HG03521 (cell line): ENCODE data around the gene CNTNAP2.
"Not testable (repeated sequence)": the region's sequence is repeated elsewhere in the genome, so short reads cannot be mapped to it uniquely, and the experiment has no call there.

ENCODE experiments used
- ATAC-seq: cut with Tn5 transposase; IDR thresholded peaks from one replicate; pipeline ENCODE4 v1.9.1; 2021; ENCODE audit warnings: mild to moderate bottlenecking, moderate library complexity; ENCODE audit not compliant: unreplicated experiment

The CNTNAP2 gene

DNA sequence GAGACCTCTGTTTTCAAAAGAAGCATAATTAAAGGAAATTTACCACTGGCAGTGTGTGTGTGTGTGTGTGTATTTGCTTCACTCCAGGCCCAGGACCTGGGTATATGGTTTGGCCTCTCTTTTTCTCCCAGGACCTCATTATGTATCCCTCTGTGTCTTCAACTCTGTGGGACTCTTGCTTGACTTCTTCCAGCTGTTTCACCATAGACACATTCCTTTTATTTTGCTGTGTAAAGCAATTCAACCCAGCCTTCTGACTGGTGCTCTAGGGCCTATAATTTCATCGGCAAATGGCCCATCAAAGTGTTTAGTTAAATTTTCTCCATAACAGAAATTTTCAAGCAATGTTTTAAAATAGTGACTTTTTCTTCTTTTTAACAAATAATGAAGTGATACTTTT is 954.3 kb downstream of the CNTNAP2 start:
- ATAC-seq: no peak

DNA sequence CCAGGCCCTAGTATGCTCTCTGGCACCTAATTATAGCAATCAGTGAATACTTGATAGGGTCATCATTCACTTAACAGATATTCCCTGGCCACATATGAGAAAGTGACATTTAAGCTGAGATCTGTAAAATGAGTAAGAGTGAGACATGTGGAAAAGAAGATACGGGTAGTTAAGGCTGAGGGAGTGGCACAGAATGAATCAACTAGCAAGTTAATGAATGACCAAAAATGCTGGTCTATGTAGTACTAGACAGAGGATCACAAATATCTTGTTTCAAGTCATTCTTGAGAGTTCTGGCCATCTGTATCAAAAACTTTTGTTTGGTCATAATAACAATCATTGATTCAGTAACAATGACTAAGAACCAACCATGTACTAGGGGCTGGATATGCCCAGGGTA is 954.9 kb downstream of the CNTNAP2 start:
- no peak for ATAC-seq

DNA sequence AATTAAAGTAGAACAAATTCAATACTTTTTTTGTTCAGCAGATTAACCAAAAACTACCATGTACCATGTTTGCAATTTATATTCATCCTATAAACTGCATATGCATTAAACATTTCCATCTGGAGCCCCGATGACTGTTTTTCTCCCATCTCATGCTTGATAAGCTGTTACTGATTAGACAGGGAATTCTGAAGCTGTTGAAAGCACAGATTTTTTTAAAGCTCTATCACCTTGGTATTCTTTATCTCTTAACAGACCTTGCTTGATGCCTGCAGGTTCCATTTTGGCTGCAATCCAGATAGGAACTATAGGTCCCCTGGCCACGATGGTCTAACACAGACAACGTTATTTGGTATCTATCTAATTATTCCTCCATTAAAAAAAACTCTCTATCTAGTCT is 961.7 kb downstream of the CNTNAP2 start:
- ATAC-seq: no peak

DNA sequence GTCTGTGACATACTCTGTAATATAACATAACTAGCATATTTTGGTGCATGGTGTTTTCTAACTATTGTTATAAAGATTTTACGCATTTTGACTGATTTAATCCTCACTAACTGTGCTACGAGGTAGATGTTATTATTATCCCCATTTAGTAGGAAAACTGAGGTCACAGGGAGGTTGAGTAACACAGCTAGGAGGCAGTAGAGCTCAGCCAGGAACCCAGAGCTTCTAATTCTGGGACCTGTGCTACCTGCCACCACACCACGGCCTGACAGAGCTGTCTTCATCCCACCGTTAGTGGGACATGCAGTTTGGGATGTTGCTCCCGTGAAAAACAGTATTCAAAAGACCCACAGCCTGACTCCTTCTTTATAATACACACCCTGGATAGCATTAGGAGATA is 962.5 kb downstream of the CNTNAP2 start:
- no peak for ATAC-seq

DNA sequence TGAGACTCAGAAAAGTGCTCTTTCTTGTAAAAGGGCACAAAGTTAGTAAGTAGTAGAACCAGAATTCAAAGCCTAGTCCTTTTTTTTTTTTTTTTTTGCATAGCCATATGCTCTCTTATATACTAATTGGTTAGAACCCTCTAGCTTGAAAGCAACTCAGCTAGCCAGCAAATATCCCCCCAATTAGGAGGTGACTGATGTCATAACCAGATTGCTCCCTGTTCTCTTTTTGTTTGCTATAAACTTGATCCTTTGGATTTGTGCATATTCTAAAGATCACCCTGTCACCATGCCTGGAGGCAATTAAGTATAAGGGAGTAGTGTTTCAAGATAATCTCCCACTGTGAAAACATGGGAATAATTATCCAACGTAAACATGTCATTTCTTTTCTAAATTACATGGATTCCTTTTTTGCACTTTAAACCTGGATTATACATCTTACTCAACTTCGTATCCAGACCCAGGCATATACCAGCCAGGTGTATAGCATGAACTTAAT is 963.4 kb downstream of the CNTNAP2 start:
- no peak for ATAC-seq

DNA sequence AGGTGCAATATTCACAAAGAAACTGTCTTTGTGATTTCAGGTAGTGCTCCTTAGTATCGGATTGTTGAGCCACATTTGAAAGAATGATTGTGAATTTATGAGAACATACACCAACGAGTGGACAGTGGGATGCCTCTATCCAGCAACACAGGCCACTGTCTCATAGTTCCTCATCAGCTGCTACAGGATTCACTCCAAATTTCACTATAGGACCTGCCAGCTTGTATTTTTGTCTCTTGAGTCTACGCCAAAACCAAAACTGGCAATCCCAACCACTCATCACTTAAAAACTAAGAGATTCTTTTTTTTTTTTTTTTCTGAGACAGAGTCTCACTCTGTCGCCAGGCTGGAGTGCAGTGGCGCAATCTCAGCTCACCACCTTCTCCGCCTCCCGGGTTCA is 964.5 kb downstream of the CNTNAP2 start:
- ATAC-seq: no peak

DNA sequence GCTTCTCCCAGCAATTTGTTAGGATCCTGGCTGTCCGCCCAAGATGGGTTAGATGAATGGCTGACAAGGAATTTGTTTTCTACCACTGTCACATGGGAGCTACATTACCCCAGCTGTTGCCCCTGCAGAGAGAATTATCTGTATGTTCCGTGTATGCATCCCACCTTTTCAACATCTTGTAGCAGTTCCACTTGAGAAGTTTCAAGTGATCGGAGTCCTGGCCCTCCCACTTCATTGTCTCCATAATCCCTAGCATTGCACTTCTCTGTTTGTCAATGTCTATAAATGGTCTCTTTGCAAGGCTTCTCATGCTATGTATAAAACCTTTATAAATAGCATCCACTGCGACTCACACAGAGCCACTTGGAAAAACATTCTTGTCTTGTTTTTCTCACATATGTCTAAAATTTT is 972.5 kb downstream of the CNTNAP2 start:
- ATAC-seq: no peak

DNA sequence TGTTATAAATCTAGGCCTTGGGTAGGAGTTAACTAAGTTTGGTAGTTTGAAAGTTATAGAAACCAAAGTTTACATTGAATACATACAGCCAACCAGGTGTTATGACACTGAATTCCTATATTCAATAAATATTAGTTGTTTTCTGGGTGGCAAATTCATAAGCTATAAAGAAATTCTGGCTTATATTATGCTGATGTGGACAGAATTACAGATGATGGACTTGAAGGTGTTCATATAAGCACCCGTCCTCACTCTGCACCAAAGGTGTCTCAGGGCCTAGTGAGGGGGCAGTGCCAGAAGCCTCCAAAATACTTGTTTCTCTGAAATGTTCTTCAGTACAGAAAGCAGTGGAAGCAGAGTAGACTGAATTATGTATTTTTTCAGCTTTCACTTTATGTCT is 973.0 kb downstream of the CNTNAP2 start:
- no peak for ATAC-seq

DNA sequence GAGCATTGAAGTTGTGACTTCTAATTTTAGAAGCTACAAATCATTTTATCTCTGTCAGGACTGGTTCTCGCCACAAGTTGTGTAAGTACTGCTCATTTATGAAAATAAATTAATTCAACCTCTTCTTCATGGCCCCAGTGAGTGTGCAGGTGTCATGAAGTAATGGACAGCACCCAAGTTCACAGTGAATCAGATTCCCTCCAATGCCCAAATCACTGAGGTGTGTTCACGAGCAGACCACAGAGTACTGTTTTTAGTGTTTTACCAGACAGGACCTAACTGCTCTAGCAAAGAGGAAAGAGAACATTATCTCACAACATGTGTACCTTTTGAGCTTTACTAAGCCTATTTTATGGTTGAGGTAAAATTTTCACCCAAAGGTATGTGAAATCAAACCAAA is 980.0 kb downstream of the CNTNAP2 start:
- ATAC-seq: no peak

DNA sequence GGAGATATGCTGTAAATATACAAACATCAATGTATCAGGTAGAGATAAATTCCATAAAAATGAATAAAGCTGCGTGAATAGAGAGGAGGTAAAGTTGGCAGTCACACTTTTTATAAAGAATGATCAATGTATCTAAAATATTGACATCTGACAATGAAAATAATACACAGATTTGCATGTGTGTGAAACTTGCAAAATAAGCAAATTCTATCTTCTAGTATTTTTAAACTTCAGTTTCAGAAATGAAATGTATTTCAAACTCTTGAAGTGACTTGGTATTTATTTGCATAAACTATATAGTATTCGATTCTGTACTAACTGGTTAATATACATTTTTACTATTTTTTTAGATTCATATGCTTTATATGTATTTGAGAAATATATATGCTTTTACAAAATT is 986.6 kb downstream of the CNTNAP2 start:
- ATAC-seq: no peak

DNA sequence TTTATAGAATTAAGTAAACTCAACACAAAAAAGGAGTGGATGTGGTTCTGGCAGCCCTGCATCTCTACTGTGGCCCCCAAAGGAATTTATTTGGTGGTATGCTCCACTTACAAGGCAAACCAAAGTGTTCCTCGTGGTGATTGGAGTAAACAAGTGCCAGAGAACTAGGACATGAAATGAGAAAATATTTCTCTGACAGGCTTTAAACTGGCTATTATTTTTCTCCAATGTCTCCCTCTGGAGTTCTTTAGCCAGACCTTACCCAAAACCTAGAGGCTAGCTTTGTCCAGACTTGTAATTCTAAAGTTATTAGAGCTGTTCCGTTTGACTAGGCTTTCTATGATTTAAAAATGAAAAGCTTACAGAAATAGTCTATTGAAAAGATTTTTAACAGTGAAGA is 990.1 kb downstream of the CNTNAP2 start:
- ATAC-seq: no peak

DNA sequence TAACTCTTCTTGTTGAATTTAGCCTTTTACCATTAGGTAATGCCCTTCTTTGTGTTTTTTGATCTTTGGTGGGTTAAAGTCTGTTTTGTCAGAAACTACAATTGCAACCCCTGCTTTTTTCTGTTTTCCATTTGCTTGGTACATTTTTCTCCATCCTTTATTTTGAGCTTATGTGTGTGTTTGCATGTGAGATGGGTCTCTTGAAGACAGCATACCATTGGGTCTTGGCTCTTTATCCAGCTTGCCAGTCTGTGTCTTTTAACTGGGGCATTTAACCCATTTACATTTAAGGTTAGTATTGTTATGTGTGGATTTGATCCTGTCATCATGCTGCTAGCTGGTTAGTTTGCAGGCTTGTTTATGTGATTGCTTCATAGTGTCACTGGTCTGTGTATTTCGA is 997.9 kb downstream of the CNTNAP2 start:
- not testable (repeated sequence) for ATAC-seq

DNA sequence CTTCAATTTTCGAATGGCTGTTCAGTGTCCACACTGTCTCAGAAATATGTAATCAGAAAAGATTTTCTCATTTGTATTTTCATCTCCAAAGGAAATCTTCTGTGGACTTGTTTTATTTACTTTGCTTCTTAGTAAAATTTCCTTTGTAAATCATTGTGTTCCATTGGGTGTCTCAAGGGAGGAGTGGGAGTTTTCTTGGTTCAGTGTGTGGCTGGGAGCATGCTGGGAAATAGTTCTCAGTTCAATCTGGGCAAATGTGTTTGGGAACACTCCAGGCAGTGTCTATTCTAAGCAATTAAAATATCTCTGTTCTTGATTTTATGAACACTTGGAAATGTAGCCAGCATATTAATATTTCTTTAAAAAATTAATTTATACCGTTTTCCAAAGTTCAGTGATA is 1019.8 kb downstream of the CNTNAP2 start:
- ATAC-seq: no peak

DNA sequence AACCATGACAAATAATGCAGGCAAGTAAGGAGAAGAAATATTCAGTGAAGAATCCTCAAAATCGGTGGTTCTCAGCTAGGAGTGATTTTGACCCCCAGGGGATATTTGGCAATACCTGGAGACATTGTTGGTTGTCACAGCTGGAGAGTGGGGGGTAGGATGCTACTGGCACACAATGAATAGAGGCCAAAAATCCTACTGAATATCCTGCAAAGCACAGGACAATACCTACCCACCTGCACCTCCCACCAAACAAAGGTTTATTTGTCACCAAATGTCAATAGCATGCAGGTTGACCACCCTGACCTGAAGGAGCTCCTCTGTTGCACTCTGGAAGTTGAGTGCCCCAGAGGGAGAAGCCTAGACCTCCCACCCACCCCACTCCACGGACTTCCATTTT is 1028.6 kb downstream of the CNTNAP2 start:
- ATAC-seq: no peak

DNA sequence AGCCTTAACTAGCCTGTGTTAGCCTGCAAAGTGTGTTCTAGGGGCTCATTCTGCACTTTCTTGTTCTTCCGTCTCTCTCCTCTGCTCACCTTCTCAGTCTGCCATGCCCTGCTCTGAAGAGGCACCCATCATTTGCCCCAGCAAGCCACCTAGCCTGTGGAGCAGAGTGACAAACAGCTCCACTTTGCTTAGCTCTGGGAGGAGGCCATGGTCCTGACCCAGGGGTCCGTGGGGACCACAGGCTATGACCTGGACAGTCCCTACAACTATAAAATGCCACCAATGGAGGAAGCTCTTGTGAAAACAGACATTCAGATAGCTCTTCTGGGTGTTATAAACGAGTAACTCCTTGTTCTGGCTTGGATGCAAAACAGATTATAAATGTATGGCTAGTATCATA is 1029.6 kb downstream of the CNTNAP2 start:
- ATAC-seq: no peak

DNA sequence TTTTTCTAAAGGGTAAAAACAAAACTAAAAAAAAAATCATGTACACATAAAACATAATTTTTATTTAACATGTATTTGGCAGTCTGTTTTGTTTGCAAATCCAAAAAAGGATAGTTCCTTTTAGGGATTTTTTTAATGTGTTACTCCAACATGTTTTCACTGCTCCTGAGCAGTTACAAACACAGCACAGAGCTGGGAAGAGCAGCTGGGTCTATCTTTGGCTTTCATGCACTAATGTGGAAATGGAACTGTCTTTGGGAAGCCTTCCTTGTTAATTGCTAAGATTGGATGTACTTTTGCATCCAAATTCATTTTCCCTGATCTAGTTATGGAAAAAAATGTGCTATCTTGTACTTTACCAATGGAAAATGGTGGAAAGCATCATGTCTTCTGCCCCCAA is 1035.1 kb downstream of the CNTNAP2 start:
- no peak for ATAC-seq

DNA sequence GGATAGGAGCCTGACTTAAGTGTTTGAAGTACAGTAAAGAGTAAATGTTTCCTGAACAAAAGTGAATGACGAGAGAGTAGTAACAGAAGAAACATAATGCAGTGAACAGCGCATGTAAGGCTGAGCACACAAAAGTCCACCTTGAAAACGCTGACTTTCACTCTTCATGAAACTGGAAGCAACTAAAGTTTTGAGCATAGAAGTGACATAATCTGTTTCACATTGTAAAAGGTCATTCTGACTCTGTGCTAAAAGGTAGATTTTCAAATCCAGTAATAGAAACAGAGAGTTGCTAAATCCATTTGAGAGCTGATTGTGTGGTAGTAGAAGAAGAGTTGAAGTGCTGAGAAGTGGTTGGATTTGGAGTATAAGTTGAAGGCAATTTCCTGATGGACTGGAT is 1037.0 kb downstream of the CNTNAP2 start:
- ATAC-seq: no peak

DNA sequence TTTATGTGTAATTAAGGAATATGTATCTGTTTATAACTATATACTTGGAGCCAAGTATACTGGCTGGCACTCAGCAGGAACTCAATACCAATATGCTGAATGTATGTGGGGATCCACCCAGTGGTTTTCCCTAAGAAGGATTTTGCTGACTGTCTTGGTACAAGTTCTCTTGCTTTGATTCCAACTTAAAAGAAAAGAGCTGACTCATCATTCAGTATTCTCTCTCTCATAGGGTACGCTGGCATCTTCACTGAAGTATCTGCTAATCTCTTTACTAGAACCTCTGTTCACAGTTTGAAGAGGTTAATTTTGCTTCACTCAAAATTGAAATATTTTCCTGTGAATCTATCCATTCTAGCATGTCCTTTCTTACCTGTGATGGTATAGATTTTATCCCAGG is 1044.8 kb downstream of the CNTNAP2 start:
- no peak for ATAC-seq

DNA sequence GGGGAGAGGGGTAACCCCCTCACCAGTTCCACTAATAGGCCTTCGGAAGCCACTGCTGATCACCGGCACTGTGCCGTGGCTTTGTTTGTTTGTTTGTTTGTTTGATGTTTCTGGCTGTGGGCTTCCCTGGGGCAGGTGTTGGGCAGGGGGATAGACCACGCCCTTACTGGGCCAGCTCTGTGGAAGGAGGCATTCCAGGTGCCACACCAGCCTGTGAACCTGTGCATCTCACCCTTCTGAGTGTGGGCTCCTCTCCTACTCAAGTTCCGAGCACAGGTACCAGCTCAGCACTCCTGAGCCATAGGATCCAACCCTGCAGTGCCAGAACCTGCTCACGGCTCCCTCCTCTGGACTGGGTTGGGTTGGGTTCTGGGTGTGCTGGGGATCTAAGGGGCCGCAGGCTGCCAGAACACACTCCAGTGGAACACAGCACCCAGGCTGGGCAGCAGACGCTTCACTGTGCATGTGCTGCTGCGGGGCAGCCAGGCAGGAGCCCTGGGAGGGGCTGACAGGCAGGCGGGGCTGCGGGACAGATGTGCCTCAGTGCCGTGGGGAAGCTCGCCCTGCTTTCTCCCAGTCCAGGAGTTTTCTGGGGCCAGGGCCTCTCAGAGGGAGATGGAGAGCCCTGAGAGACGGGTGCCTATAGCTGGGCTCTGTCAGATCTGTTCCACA is 1053.9 kb downstream of the CNTNAP2 start:
- no peak for ATAC-seq

DNA sequence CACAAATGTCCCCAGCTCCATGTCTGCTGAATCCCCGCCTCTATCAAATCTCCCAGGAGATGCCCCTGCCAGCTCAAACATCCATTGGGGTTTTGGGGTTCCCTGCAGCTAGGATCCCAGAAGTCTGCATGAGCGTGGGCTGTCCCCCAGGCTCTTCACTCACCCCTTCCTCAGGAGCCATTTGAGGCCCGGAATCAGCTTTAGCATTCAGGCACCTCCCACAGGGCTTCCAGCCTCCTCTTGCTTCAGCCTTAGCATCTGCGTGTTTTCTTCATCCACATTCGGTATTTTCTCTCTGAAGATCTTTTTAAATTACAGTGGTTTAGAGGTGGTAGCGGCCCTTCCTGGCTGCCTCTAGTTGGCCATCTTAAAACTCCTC is 1054.4 kb downstream of the CNTNAP2 start:
- ATAC-seq: no peak

DNA sequence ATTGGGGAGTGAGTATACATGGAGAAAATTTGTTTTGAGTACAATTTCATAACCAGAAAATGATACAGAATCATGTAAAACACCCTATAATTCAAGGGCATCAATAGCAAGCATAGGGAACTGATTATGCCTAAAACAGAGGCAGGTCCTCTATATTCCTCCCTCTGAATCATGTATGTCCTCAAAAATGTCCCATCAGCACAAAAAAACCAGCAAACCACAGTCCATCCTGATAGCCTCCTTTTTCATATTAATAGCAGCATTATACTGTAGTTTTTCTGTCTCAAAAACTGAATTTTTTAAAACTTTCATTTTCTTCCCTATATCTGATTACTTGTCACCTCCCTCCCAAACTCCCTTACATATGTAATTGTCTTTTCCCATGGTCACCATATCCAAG is 1057.3 kb downstream of the CNTNAP2 start:
- ATAC-seq: no peak

DNA sequence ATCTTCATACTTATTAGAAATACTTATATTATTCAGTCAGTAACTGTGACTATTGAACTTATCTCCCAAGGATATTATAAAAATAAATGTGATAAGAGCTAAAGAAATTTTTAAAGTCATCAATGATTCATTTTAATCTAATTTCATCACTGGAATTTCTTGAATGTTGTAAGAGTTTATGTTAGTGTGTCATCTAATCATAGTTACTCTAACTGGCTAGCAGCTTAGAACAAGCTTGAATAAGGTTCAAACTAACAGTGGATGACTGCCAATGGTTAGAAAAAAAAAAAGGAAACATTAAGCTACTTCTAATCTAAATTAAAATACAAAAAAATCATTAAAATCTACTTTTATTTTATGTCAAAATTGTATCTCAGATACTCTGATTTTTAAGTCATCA is 1066.3 kb downstream of the CNTNAP2 start:
- ATAC-seq: no peak

DNA sequence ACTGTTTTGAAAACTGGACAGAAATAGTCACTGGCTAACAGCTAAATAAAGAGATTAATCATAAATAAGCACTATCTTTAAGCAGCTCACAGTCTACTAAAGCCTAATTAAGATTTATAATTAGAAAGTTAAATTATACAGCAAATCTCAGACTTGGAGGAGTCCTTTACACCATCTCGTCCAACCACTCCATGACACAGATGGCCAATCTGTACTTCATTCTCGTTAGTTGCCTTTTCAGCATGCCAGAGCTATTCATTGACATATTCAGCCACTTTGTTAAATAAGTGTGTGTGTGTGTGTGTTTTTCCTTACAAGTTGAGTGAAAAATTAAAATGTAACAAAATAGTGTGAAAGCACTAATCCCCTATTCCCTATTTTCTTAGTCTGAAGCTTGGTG is 1066.7 kb downstream of the CNTNAP2 start:
- no peak for ATAC-seq
